GM19043 (cell line): ENCODE results near the gene ATP8B3.

Experiments
- ATAC-seq: cut with Tn5 transposase; IDR thresholded peaks from one replicate; pipeline ENCODE4 v1.9.1; 2021; ENCODE audit warnings: low read depth; ENCODE audit not compliant: unreplicated experiment

ATP8B3 gene

GRCh38 chr19:1836458-1837221 is 24.6 kb upstream of the ATP8B3 start:
- no peak for ATAC-seq

- ATAC-seq: no peak
Observed at GRCh38 chr19:1833540-1833939, 21.5 kb upstream of the ATP8B3 start.

GRCh38 chr19:1832046-1832663 is 20.1 kb upstream of the ATP8B3 start:
- no peak for ATAC-seq

GRCh38 chr19:1830978-1831377 is 18.9 kb upstream of the ATP8B3 start:
- no peak for ATAC-seq

DNA sequence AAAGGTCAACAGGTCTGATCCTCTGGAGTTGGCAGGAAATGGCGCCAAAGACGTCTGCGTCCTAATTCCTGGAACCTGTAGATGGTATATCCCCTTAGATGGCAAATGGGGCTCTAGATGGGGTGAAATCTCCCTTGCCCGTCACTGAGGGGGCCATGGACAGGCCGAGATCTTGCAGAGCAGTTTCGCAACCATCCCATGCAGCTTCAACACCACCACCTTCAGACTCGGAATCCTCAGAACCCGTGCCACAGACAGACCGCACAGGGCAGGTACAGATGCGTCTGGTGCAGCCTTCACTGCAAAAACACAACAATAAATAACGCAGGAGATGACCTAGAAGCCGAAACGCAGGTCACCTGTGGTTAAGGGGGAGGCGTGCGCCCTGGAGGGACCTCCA is 18.5 kb upstream of the ATP8B3 start:
- no peak for ATAC-seq

DNA sequence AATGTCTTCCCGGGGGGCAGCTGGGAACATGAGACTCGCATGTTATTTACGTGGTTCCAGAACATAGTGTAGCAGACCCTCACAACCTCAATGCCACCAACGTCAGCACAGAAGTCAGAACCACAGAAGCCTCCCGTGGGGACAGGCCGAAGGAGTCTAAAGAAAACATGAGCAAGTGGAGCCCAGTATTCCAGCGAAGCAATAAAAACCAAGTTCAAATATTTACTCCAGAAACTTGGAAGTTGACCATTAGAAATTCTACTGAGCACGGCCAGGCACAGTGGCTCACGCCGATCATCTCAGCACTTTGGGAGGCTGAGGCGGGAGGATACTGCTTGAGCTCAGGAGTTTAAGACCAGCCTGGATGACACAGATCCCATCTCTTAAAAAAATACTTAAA is 17.9 kb upstream of the ATP8B3 start:
- no peak for ATAC-seq

GRCh38 chr19:1828279-1829238 is 16.5 kb upstream of the ATP8B3 start:
- ATAC-seq: no peak

GRCh38 chr19:1827566-1828278 is 15.6 kb upstream of the ATP8B3 start:
- ATAC-seq: no peak

GRCh38 chr19:1826557-1827521 is 14.8 kb upstream of the ATP8B3 start:
- no peak for ATAC-seq

GRCh38 chr19:1825909-1826556 is 14.0 kb upstream of the ATP8B3 start:
- ATAC-seq: no peak

DNA sequence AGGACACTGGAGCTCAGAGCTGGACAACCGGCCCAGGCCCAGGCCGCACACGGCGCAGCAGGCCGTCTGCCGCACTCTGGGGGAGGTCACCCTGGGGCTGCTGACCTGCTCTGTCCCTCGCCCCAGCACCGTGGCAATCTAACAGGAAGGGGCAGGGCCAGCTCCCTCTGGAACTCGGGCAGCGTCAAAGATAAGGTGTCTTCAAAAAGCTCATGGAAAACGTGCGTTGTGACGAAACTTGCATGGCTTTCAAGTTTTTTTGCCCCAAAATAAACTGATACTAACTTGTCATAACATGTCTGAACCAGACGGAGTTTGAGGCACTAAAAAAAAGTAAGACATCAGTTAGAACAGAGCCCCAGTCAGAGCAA is 12.2 kb upstream of the ATP8B3 start:
- no peak for ATAC-seq

GRCh38 chr19:1823539-1824251 is 11.6 kb upstream of the ATP8B3 start:
- no peak for ATAC-seq

DNA sequence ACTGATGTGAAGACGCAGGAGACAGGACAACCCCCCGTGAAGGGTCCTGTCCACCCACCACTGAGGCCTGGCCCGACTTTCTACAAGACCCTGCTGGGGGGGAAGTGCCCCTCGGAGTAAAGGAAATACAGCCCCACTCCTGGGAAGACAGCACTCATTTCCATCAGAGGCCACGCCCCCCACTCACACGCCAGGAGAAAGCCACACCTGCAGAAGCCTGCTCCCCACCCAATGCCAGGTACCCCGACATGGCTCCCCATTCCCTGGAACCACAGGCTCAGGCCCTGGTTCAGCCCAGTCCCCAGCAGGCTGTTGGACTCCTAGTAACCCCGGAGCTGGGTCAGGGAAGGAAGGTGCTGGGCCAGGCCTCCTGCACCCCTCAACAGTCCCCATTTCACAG is 10.9 kb upstream of the ATP8B3 start:
- no peak for ATAC-seq

- ATAC-seq: no peak
Observed at GRCh38 chr19:1822210-1822609, 10.1 kb upstream of the ATP8B3 start.

GRCh38 chr19:1819341-1820255 is 7.5 kb upstream of the ATP8B3 start:
- ATAC-seq: no peak

DNA sequence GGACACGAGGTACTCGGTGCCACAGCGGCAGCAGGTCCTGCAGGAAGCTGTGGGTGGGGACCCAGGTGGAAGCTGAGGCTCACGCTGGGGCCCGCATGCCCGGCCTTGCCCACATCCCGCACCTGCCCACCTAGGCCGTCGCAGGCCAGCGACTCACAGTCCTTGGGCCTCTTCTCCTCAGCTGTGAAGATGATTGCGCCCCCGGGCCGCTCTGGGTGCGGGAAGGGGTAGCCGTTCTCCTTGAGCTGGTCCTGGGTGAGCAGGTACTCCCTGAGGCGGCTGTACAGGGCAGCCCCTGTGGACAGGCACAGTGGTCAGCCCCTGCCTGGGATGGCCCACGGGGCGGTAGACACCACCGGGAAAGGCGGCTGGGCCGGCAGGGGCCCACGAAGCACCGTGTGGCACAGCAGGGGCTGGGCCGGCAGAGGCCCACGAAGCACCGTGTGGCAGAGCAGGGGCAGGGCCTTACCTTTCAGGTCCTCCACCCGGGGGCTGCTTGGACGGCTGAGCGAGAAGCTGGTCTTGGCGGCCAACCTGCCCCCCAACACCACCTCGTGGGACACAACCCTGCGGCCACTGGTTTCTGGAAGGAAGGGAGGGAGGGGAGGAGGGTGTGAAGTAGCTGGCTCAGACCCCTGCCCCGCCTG is 6.6 kb upstream of the ATP8B3 start:
- ATAC-seq: no peak
